Measurements from ENCODE around the gene GUCY2D. TPM values are rescaled to one million over a fixed set of nuclear protein-coding genes. Genes with fewer than 3 reads are reported as not detected.

GUCY2D gene
- total RNA-seq, 4 donors from 2014 or later: 0.30 TPM; not detected in 3

DNA sequence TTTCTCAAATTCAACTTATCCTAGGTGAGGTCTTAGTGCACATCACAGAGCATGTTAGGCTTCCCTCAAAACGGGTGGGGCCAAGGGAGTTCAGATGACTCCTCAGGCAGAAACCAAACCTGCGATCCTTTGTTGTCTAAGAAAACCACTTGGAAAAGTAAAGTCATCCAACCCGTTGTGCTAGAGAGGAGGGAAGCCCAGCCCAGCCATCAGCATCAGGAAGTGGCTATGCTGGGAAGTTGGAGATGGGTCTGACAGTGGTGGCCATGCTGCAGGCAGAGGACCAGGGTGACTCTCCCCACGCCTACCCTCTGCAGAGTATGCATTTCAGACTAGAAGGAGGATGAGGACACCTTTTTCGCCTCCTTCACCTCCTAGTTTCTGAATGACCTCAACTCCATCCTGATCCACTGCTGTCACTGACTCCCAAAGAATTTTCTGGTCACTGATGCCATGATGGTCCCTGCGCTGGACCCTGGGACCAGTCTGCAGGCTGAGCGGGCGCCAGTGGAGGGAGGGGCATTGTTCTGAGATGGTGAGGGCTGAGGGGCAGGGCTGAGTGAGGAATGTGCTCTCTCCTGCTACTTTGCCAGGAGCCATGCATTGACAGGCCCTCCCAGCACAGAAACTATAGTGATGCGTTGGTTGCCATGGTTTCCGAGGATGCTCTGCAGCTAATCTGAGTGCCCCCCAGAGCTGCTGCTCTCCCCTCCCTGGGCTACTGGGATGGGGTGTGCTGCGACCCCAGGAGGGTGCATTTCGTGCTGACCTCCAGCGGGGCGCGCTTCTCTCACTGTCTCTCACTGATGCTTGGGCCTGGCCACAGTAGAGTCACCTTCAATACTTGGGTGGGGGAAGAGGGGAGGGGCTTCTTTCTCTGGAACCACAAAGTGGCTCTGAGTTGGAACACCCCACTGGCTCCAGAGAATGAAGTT, 64.7 kb downstream of the GUCY2D start:
- H3K27ac ChIP-seq: no peak overlapping the region
- H3K4me1 ChIP-seq: peaks cover 0 to 14% (median 0%) of the 10 kb centered on the region in 4 donors
- WGBS, 2 donors: 60 to 62% methylated on average over 14 to 15 of the region's 15 CpGs
- no peak for DNase-seq (ENCODE audit: low spot score in 2 of 2)
- H3K9me3 ChIP-seq: no peaks in the 10 kb centered on the region
- H3K27me3 ChIP-seq: peaks cover 0 to 47% of the 10 kb centered on the region in 2 donors
- no peak overlapping the region for H3K4me3 ChIP-seq
- TF ChIP-seq, protein P1, sequence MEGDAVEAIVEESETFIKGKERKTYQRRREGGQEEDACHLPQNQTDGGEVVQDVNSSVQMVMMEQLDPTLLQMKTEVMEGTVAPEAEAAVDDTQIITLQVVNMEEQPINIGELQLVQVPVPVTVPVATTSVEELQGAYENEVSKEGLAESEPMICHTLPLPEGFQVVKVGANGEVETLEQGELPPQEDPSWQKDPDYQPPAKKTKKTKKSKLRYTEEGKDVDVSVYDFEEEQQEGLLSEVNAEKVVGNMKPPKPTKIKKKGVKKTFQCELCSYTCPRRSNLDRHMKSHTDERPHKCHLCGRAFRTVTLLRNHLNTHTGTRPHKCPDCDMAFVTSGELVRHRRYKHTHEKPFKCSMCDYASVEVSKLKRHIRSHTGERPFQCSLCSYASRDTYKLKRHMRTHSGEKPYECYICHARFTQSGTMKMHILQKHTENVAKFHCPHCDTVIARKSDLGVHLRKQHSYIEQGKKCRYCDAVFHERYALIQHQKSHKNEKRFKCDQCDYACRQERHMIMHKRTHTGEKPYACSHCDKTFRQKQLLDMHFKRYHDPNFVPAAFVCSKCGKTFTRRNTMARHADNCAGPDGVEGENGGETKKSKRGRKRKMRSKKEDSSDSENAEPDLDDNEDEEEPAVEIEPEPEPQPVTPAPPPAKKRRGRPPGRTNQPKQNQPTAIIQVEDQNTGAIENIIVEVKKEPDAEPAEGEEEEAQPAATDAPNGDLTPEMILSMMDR (IDR thresholded peaks at IDR 0.05): no peak
- no peak for TF ChIP-seq POLR2A (IDR thresholded peaks at IDR 0.05)
- no peak for TF ChIP-seq EP300 (IDR thresholded peaks at IDR 0.05)
- no peaks in the 10 kb centered on the region for H3K36me3 ChIP-seq

DNA sequence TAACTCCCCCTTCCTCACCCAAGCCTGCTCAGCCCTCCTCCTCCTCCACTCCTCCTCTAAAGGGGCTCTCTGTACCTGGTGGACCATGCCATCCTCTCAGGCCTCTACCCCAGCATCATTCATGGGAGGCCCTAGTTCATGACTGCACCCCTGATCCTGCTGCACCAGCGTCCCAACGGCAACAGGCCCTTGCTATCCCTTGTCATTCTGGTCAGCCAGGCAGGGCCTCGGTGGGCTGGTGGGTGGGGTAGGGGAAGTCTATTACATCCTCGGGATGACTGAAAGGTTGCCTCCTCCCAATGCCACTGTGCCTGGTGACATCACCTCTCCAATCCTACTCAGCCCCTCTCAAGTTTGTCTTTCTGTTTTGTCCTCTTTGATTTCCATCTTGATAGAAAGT, 65.4 kb downstream of the GUCY2D start:
- TF ChIP-seq EP300 (IDR thresholded peaks at IDR 0.05) (no peak), POLR2A (IDR thresholded peaks at IDR 0.05) (no peak)
- TF ChIP-seq, protein P1 (IDR thresholded peaks at IDR 0.05): no peak
- 50 to 63% methylated on average over 4 of the region's 4 CpGs for WGBS, 2 donors
- H3K4me1 ChIP-seq: peaks cover 0 to 14% (median 4%) of the 10 kb centered on the region in 4 donors
- no peak for DNase-seq (ENCODE audit: low spot score in 2 of 2)
- H3K9me3 ChIP-seq: no peaks in the 10 kb centered on the region
- no peaks in the 10 kb centered on the region for H3K36me3 ChIP-seq
- H3K4me3 ChIP-seq: no peak overlapping the region
- H3K27me3 ChIP-seq: peaks cover 0 to 47% of the 10 kb centered on the region in 2 donors
- no peak overlapping the region for H3K27ac ChIP-seq

DNA sequence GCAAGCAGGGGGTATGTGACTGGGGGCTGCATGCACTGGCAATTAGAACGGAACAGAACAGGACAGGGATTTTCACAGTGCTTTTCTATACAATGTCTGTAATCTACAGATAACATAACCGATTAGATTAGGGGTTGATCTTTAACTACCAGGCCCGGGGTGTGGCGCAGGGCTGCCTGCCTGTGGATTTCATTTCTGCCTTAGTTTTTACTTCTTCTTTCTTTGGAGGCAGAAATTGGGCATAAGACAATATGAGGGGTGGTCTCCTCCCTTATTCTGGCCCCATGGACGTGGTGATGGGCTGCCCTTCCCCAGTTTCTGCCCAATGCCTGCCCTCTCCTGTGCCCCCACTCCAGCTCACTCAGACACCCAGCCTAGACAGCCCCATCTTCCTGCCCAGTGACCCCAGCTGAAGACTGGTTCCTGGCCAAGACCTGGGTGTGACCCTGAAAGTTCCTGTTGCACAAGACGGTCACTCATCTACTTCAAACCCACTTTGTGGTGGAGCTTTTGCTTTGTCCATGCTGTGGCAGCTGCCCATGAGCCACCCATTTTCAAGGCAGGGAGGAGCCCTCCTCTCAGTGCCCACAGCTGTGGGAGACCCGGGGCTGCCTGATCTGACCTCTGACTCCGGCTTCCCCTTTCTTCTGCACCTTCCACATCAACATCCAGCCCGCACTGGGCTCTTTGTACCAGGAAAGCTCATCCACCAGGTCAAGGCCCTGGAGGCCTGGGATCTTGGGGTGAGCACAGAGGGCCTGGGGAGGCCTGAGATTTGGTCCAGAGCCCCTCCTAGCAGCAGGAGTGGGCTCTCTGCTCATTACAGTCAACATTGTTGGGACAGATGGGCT, 66.5 kb downstream of the GUCY2D start:
- DNase-seq (ENCODE audit: low spot score in 2 of 2): peak in 1 of 2 donors; percentile 8
- peak overlapping the region in 1 of 4 donors; percentile 7 for H3K27ac ChIP-seq
- no peak overlapping the region for H3K4me3 ChIP-seq
- peaks cover 0 to 47% of the 10 kb centered on the region in 2 donors for H3K27me3 ChIP-seq
- 66% methylated on average over 9 of the region's 9 CpGs for WGBS, 2 donors
- TF ChIP-seq, protein P1 (IDR thresholded peaks at IDR 0.05): no peak
- TF ChIP-seq EP300 (IDR thresholded peaks at IDR 0.05): peak in 1 of 2 donors; percentile 33
- no peaks in the 10 kb centered on the region for H3K9me3 ChIP-seq
- peaks cover 0 to 22% (median 13%) of the 10 kb centered on the region in 4 donors for H3K4me1 ChIP-seq
- H3K36me3 ChIP-seq: no peaks in the 10 kb centered on the region

DNA sequence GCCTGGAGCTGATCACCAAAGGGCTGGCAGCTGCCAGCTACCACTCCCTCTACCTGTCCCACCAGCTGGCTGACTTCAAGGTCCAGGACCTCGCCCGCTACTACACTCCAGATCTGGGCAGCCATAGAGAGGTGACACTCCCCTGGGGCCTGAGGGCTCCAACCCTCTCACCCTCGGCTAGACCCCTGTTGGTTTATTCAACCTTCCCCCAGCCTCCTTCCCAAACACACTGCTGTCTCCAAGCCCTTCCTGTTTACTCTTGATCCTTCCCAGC, 67.1 kb downstream of the GUCY2D start:
- H3K36me3 ChIP-seq: no peaks in the 10 kb centered on the region
- H3K4me1 ChIP-seq: peaks cover 0 to 27% (median 13%) of the 10 kb centered on the region in 4 donors
- H3K4me3 ChIP-seq: no peak overlapping the region
- H3K27ac ChIP-seq: peak overlapping the region in 1 of 4 donors; percentile 7
- TF ChIP-seq EP300 (IDR thresholded peaks at IDR 0.05) (no peak), POLR2A (IDR thresholded peaks at IDR 0.05) (no peak)
- TF ChIP-seq, protein P1 (IDR thresholded peaks at IDR 0.05): no peak
- H3K9me3 ChIP-seq: no peaks in the 10 kb centered on the region
- DNase-seq (ENCODE audit: low spot score in 2 of 2): no peak
- peaks cover 0 to 47% of the 10 kb centered on the region in 2 donors for H3K27me3 ChIP-seq
- 83 to 84% methylated on average over 3 of the region's 3 CpGs for WGBS, 2 donors

Other genes starting within 250 kb of the GUCY2D start
- 10 to 100 TPM in 2 of 4 donors, 1 to 10 TPM in 2; 7.5 to 10.8 (median 9.7) TPM for gene KDM6B, start 168.4 kb upstream of the GUCY2D start, total RNA-seq
- 10 to 100 TPM in 3 of 4 donors, 1 to 10 TPM in 1; 9.2 to 41.7 (median 25.6) TPM for gene TMEM88, start 147.5 kb upstream of the GUCY2D start, total RNA-seq
- gene NAA38, start 145.1 kb upstream of the GUCY2D start, total RNA-seq: 100 to 1,000 TPM; 104 to 198 (median 167) TPM
- 10 to 100 TPM in 2 of 4 donors, 1 to 10 TPM in 2; 9.4 to 13.6 (median 11.1) TPM for gene CYB5D1, start 144.6 kb upstream of the GUCY2D start, total RNA-seq
- gene CHD3, start 113.8 kb upstream of the GUCY2D start, total RNA-seq: 100 to 1,000 TPM in 3 of 4 donors, 10 to 100 TPM in 1; 80.4 to 202 (median 125) TPM
- gene RNF227, start 86.3 kb upstream of the GUCY2D start, total RNA-seq: 10 to 100 TPM in 1 of 4 donors, 1 to 10 TPM in 3; 2.6 to 41.2 (median 3.8) TPM
- 1 to 10 TPM; 1.1 to 6.0 (median 1.4) TPM for gene KCNAB3, start 72.8 kb upstream of the GUCY2D start, total RNA-seq
- 10 to 100 TPM; 24.1 to 39.3 (median 36.8) TPM for gene TRAPPC1, start 70.7 kb upstream of the GUCY2D start, total RNA-seq
- 10 to 100 TPM; 22.4 to 38.0 (median 28.0) TPM for gene CNTROB, start 70.4 kb upstream of the GUCY2D start, total RNA-seq
- 10 to 100 TPM in 2 of 4 donors, 1 to 10 TPM in 2; 3.8 to 22.8 (median 9.3) TPM for gene ALOX15B, start 36.4 kb downstream of the GUCY2D start, total RNA-seq
- gene ALOX12B, start 85.1 kb downstream of the GUCY2D start, total RNA-seq: not detected
- gene ALOXE3, start 115.9 kb downstream of the GUCY2D start, total RNA-seq: not detected
- gene HES7, start 121.5 kb downstream of the GUCY2D start, total RNA-seq: 1 to 10 TPM in 1 of 4 donors, not detected in 3; 2.1 TPM
- 100 to 1,000 TPM; 157 to 328 (median 204) TPM for gene PER1, start 149.8 kb downstream of the GUCY2D start, total RNA-seq
- gene VAMP2, start 160.3 kb downstream of the GUCY2D start, total RNA-seq: 10 to 100 TPM; 48.0 to 72.1 (median 59.0) TPM
- 10 to 100 TPM; 28.2 to 47.1 (median 38.2) TPM for gene TMEM107, start 173.8 kb downstream of the GUCY2D start, total RNA-seq
- 10 to 100 TPM; 13.8 to 22.4 (median 19.4) TPM for gene BORCS6, start 187.6 kb downstream of the GUCY2D start, total RNA-seq
- gene AURKB, start 208.0 kb downstream of the GUCY2D start, total RNA-seq: 10 to 100 TPM; 31.2 to 78.1 (median 39.6) TPM
- 10 to 100 TPM; 22.3 to 30.1 (median 25.3) TPM for gene CTC1, start 245.4 kb downstream of the GUCY2D start, total RNA-seq
- gene PFAS, start 246.7 kb downstream of the GUCY2D start, total RNA-seq: 10 to 100 TPM; 19.2 to 39.9 (median 29.5) TPM

Measured in tibial nerve (tissue), 4 donors.